GM19468 (cell line): ENCODE measurements around the gene DBR1.

ENCODE experiments used
- ATAC-seq: cut with Tn5 transposase; IDR thresholded peaks from one replicate; pipeline ENCODE4 v1.9.1; 2021; ENCODE audit warnings: mild to moderate bottlenecking, moderate library complexity, moderate number of reproducible peaks; ENCODE audit not compliant: unreplicated experiment; ENCODE audit errors: extremely low read depth

DBR1 gene, protein sequence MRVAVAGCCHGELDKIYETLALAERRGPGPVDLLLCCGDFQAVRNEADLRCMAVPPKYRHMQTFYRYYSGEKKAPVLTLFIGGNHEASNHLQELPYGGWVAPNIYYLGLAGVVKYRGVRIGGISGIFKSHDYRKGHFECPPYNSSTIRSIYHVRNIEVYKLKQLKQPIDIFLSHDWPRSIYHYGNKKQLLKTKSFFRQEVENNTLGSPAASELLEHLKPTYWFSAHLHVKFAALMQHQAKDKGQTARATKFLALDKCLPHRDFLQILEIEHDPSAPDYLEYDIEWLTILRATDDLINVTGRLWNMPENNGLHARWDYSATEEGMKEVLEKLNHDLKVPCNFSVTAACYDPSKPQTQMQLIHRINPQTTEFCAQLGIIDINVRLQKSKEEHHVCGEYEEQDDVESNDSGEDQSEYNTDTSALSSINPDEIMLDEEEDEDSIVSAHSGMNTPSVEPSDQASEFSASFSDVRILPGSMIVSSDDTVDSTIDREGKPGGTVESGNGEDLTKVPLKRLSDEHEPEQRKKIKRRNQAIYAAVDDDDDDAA

DNA sequence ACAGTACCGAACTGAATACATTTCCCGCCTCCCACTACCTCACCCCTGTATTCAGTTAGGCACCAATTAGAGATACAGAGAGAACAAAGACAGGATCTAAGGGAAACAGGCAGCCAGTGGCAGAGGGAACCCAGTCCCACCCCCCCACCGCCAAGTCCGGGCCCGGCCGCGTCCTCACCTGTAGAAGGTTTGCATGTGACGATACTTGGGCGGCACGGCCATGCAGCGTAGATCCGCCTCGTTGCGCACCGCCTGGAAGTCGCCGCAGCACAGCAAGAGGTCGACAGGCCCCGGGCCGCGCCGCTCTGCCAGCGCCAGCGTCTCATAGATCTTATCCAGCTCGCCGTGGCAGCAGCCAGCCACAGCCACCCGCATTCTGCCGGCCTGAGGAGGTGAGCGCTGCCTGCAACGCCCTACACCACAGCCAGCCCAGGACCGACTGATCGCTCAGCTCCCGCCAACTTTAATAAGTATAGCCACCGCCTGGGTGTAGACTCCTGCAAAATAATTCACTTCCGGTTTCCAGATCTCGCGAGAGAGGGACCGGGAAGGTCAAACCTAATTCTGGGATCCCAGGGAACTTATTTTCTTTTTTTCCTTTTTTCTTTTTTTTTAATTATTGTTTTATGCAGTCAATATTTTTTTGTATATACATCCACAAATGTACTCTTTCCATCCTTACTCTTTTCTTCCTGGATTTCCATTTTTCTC lies at the start of gene DBR1:
Gene DBR1 (minus strand): TSS at position 501 of the 711 bp plus-strand sequence. CDS start 126 bp downstream, at position 375.
- peak; percentile 88 for ATAC-seq

DNA sequence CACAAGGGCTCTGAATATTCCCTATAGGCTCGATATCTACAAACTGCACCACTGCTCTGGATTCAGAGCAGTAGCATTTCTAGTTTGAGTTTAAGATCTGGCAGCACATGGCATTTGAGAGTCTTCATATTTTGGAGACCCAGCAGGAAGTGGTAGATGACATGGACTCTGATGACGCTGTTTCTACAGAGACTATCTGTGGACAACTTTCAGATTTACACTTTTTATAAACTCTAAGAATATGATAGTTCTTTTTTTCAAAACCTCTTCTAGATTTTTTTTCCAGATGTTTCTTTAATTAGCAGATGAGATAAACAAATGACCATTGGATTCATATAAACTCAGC lies 48.2 kb upstream of the DBR1 start:
- ATAC-seq = no peak

DNA sequence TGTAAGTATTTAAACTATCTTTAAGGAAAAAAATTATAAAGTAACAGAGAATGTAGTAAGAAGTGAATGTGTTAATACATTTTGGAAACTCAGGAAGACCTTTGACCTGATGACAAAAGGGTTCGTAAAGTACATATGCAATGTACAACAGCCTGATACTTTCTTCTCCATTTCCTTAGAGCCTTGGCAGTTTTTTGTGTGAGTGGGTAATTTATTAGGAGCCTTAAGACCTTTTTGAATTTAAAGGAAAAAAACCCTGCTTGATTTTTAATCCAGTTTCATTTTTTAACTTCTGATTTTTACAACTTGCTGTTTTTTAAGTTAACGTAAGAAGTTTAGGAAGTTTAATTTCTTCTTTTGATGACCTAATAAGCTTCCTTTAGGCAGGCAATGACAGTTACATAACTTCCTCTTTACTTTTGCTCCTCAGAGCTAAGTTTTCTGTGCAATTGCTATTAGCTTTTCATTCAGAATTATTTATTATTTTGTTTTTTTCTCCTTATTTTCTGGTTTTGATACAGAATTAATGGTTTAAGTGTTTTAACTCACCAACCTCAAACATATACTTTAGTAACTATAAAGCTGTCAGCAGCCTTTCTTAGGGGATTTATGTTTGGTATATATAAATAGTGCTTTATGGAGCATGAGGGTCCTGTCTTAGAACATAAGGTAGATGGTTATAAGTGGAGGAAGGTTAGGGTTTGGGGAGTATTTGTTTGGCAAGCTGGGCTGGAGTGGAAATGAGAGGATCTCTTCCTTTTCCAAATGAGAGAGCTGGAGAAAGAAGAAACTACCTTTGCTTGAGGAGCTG lies 47.6 kb upstream of the DBR1 start:
- no peak for ATAC-seq

DNA sequence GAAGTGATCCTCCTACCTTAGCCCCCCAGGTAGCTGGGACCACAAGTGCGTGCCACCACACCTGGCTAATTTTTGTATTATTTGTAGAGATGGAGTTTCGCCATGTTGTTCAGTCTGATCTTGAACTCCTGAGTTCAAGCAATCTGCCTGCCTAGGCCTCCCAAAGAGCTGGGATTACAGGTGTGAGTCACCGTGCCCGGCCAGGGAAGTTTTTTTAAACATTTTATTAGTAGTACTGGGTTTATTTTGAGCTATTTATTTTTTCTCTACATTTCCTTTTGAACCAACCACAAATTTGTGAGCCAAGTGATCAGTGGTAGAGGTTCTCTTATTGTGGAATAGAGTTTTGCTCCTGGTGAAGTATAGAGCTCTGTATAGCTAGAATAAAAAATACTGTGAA lies 46.1 kb upstream of the DBR1 start:
- ATAC-seq = no peak

DNA sequence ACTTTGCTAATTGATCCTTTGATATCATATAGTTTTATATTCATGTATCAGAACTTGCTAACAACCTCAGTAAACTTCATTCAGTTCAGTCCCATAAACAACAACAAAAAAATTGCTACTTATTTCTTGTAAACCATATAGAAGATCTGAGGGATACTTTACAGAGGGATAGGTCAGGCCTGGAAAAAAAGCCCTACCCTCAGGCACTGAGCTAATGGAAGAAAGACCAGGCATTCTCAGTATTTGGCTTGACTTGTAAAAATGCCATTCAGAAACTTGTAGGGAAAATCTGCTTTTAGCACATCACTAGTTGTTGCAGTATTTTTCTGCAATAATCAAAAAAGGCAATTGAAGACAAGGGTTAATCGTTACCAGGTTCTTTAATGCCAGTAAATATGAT lies 45.5 kb upstream of the DBR1 start:
- no peak for ATAC-seq

DNA sequence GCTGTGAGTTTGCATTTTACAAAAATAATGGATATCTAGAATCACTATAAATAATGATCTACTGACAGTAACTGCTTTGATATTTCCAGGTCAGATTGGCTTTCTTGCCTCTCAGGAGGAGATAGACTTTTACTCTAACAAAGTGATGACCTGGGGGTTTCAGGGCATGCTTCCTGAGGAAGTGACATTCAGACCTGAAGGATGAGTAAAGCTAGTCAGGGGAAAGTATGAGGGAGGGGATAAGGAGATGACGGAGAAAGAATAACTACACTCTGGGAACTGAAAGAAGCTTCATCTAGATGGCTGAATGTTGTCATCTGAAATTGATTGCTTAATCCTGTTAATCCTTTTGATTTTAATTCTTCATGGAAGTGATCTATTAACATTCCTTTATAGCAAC lies 44.5 kb upstream of the DBR1 start:
- ATAC-seq = no peak

DNA sequence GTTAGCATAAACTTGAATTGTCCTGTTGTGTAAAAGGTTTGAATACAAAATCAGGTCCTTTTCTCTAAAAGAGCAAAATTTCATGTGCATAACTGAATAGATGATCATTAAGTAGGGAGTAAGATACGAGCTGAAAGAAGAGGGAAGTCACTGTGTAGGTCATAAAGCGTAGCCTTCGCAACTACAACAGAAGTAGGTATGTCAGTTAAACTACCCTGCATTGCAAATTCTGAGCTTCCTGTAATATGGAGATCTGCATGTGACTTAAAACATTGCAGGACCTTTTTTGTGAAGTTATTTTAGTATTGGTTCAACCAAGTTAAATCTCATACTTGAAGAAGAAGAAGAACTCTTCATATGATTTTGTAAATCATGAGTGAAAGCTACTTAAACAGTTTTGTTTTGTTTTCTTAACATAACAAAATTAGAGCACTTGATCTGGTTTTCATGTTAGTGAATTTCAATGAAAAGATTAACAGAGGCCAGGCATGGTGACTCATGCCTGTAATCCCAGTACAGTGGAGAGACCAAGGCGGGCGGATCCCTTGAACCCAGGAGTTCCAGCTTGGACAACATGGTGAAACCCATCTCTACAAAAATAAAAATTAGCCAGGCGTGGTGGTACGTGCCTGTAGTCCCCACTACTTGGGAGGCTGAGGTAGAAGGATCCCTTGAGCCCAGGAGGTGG lies 38.8 kb upstream of the DBR1 start:
- ATAC-seq = no peak

DNA sequence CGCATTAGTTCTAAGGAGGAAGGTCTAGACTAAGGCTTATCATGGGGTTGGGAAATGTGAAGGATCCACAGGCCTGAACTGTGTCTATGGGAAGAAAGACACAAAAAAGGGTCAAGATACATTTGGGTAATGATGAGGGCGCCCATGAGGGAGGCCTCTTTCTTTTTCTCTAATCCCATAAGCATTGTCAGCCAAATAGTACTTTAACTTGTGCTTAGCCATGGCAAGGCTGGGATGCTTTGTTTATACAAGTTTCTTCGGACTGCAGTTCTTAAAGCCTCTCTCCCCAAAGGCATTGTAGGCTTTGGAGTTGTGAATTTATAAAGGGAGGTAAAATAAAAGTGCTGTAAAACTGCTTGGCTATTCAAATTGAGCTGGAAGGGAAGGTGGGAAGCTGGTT lies 35.8 kb upstream of the DBR1 start:
- ATAC-seq = no peak

DNA sequence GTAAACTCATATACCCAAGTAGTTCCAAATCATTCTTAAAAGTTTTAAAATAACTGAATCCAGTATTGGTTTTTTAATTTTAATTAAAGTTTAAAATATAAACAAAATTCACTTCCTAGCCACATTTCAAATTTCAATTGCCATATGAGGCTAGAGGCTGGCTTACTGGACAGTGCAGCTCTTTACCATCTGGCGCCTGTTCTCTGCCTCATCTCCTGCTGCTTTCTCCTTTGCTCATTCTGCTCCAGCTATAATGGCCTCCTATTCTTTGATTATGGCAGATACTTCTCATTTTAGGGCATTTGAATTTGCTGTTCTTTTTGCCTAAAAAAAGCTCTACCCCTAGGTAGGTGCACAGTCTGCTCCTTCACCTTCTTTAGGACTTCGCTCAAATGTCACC lies 31.5 kb upstream of the DBR1 start:
- ATAC-seq = no peak

DNA sequence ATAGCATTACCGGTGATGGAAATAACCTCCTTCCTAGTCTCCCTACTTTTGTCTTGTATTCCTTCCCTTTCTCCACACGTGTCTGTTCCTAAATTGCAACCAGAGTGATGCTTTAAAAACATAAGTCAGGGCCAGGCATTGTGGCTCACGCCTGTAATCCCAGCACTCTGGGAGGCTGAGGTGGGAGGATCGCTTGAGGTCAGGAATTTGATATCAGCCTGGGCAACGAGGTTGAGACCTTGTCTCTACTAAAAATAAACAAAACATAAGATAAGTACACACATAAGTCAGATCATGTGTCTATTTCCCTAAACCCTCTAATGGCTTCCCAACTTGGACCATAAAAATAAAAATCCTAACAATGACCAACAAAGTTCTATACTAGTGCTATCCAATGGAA lies 30.8 kb upstream of the DBR1 start:
- no peak for ATAC-seq

DNA sequence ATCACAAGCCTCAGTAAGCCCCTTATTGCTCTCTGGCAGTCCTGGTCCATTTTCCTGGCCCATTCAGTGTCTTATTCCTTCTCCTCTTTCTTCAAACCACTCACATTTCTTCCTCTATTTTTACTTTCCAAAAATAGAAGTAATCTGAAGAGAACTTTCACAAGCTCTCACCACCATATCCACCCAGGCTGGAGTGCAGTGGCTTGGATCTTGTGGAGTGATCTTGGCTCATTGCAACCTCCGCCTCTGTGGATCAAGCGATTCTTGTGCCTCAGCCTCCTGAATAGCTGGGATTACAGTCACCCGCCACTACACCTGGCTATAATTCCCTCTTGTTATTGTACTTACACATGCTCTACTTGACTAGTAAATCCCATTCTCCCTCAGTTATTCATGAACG lies 29.2 kb upstream of the DBR1 start:
- no peak for ATAC-seq

DNA sequence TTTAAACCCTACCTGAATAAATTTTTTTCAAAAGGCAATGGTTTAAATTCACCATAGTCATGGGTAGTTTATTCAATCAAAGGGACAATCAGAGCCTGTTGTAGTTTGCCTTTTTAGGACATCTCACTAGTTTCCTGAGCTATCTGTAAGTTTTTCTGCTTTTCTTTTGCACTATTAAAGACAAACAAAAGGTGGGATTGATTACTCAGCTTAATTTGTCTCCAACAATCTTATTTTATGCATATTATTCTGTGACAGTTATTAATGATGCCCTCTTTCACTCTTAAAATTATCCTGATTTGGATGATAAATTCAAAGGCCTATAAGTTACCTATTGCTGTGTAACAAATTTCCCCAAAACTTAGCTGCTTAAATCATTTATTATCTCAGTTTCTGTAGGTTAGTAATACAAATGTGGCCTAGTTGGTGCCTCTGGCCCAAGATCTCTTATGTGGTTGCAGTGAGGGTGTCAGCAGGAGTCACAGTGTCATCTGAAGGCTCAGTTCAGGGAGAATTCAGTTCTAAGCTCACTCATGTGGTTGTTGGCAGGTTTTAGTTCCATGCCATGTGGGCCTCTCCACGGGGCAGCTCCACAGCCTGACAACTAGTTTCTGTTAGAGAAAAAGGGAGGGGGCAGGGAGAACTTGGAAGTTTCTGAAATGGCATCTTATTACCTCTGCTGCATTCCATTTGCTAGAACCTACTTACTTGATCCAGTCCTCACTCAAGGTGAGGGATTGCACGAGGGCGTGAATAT lies 28.4 kb upstream of the DBR1 start:
- no peak for ATAC-seq

DNA sequence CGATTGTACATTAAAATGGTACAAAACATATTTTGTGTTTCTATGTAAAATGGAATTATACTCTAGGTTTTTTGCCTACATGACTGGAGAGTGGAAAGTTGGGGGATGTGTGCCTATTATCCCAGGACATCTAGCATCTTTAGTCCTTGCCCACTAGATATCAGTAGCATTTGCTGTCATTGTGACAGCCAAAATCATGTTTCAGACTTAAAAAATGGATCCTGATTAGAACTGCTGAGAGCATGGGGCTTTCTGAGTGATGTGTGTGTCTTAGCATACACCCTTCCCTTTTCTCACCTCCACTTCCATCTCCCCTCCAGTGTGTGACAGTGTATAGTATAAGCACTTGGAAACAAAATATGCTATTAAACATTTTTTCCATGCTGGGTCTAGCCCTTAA lies 25.7 kb upstream of the DBR1 start:
- ATAC-seq = no peak

DNA sequence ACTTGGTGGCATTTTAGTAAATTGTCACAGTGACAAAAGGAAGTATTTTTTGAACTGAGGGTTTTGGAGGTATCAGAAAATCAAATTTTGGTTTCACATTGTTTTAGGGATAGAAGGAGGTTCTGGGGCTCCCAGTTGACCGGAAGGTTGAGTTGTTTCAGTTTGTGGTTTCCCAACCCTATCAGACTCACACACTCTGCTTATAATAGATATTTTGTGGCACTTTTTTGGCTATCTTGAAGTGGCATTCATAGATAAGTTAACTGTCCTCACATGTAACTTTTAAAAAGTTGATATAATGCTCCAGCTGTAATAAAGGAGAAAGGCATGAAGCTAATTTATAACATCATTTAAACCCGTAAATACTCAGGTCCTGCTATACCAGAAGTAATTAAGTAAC lies 25.1 kb upstream of the DBR1 start:
- peak; percentile 25 for ATAC-seq

DNA sequence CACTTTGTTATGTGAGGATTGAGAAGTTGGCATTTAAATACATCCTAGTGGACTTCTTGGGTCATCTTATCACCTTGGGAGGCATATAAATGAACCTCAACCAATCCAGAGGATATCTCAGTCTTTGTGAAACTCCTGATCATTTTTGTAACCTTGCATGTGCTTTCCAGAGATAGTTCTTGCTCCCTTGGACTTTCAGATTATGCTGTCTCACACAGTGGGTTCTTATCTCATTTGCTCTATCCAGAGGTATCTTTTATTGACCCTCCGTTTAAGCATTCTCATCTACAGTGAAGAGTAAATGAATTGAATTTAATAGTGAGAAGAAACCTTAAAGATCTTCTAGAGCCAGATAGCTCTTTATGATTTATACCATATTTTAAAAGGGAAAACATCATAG lies 22.8 kb upstream of the DBR1 start:
- ATAC-seq = no peak

DNA sequence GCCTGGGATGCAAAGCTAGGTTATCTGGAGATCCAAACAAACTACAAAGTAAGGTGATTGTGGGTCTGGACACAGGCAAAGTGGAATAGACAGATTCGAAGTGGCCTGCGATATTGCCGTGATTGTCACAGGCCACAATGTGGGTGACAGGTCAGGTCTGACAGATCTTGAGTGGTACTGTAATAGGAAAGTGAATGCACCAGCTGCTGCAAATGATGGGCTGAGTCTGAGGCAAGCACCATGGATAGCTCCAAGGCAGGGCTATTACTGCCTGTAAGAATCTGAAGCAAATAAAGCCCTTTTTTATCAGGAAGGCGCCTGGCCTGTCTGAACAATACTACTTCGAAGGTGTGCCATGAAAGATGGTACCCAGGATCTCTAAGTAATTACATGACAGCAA lies 22.3 kb upstream of the DBR1 start:
- no peak for ATAC-seq

DNA sequence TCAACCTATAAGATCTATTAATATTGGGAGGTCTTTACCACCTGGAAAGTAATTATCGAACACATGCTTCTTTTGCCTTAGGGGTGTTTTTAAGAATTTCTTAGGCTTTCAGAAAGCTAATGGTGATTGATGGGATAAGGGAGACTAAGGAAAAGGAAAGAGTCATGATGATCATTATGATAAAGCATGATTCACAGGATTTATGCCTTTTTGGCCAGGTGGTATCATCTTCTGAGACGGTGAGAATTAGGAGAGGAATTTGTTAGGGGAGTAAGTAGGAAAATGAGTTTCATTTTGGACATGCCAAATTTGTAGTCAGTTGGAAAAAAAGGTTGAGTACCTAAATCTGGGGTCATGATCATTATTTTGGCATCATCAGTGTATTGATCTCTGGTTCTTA lies 21.3 kb upstream of the DBR1 start:
- ATAC-seq = no peak

DNA sequence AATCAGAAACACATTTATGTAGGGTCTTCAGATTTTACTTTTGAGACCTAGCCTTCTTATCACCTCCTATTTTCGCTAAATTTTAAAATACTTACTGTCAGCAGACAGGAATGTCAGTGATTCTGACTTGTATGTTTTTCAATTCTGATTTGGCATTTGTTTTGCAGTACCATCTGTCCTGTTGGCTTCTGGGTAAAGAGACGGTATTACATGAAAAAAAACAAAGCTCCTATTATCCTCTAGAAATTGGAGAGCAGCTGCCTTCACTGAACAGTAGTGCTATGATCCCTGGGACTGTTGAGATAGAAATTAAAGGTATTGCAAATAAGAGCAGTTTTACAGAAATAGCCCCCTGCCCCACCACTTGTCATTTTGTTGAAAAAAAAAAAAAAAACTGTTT lies 20.8 kb upstream of the DBR1 start:
- no peak for ATAC-seq

DNA sequence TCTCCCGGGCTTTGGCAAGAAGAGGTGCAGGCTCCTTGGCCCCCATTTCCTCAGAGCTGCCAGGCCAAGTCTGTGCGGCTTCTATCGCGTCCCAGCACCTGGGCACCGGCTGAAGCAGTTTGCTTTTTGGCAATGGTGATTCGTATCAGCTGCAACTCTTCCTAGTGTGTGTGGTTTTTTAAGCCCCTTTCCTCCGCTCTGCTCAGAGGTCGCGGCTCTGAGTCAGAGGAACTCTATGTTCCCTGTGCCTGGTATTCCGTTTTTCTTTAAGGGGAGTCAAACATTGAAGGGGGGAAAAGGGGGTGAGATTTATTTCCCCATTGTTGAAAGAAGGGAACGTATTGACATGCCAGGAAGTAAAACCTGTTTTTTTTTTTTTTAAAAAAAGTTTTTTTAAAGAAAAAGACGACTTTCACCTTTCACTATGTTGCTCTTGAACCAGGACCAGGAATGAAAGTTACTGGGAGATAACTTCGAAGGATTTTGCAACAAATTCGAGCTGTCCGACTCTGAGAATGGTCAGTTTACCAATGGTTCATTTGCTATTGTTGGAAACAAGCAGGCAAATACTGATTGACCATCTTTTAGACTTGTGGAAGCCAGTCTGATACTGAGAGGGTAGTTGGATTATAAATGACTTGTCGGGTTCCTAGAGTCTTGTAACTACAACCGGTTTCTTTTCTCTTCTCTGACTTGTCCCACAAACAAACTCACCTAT lies 13.5 kb upstream of the DBR1 start:
- no peak for ATAC-seq
